NCI-H774 (cell line): ENCODE data around the gene NCKAP5L.
"Not testable (repeated sequence)": the region's sequence is repeated elsewhere in the genome, so short reads cannot be mapped to it uniquely, and the experiment has no call there.

Source experiments
- DNase-seq: peaks from one replicate; lab custom pipeline; 2025; lab: John Stamatoyannopoulos, UW

The NCKAP5L gene, protein sequence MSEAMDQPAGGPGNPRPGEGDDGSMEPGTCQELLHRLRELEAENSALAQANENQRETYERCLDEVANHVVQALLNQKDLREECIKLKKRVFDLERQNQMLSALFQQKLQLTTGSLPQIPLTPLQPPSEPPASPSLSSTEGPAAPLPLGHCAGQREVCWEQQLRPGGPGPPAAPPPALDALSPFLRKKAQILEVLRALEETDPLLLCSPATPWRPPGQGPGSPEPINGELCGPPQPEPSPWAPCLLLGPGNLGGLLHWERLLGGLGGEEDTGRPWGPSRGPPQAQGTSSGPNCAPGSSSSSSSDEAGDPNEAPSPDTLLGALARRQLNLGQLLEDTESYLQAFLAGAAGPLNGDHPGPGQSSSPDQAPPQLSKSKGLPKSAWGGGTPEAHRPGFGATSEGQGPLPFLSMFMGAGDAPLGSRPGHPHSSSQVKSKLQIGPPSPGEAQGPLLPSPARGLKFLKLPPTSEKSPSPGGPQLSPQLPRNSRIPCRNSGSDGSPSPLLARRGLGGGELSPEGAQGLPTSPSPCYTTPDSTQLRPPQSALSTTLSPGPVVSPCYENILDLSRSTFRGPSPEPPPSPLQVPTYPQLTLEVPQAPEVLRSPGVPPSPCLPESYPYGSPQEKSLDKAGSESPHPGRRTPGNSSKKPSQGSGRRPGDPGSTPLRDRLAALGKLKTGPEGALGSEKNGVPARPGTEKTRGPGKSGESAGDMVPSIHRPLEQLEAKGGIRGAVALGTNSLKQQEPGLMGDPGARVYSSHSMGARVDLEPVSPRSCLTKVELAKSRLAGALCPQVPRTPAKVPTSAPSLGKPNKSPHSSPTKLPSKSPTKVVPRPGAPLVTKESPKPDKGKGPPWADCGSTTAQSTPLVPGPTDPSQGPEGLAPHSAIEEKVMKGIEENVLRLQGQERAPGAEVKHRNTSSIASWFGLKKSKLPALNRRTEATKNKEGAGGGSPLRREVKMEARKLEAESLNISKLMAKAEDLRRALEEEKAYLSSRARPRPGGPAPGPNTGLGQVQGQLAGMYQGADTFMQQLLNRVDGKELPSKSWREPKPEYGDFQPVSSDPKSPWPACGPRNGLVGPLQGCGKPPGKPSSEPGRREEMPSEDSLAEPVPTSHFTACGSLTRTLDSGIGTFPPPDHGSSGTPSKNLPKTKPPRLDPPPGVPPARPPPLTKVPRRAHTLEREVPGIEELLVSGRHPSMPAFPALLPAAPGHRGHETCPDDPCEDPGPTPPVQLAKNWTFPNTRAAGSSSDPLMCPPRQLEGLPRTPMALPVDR (N-terminal part only)

DNA sequence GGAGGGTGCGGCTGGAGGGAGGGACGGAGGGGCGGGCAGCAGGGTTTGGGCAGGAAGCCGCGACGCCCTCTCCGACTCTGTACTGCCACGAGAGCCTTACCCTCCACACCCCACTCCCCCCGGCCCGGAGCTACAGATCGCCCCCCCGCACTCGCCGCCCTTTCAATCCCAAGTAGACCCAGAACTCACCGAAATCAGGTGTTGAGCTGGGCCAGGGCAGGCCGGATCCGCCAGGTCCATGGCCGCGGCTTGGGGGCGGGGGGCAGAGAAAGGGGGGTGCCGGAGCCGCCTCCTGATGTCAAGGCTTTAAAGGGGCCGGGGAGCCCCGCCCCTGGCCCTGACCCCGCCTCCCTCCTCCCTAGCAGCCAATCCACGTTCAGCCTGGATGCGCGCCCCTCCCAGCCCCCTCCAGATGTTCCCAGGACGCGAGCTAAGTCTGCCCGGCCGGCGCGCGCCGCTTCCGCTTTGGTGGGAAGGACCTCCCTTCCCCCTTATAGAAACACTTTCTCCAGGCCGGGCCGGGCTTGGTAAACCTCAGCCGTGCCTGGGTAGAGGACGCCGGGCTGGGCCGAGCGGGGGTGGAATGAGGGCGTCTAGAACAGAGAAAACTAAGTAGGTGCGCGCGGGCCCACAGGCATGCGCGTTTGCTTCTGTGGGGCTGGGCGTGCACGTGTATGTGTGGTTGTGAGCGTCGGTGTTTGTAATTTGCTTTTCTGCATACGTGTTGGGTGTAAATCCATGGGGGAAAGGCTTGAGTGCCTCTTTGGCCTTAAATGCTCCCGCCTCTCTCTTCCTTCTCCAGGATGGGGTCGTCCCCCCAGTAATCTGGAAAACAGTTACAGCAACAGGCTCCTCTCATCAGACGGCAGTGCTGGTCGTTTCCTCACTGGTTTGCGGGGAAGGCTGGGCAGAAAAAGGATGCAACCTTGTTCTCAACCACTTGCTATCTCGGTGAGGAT is at the start of gene NCKAP5L:
Gene NCKAP5L (minus strand): TSS at position 281 of the 959 bp plus-strand sequence. CDS start 24,369 bp downstream, outside the sequence.
- DNase-seq, result peak; percentile 93

DNA sequence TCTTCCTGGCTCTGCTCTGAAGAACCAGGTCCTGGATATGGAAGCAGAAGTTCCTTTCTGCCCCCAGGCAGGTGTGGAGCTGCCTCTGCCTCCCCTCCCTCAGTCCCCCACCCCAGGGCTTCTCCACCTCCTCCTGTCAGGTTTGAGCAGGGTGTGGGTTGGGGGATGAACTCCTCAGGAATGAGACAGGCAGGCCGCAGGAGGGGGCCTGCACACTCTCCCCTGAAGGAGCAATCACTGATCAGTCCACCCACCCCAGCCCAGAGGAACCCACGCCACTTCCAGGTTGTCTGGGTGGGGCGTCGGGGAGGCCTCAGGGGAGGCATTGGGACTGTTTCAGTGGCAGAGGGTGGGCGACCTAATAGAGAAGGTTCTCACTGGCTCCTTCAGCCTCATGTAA is 48.9 kb upstream of the NCKAP5L start:
- DNase-seq, result no peak

DNA sequence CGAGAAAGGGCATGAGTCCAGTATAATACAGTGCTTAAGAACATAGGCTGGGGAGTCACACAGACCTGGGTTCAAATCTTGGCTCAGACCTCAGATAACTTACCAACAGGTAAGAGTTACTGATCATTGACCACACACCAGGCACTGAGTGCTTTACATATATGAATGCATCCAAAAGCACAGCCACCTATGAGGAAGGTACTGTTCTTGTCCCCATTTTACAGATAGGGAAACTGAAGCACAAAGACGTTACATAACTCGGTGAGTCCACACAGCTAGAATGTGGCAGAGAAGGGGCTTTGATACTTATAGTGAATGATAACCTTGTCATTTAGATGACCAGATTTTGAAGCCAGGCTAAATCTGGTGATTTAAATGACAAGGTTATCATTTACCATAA is 47.9 kb upstream of the NCKAP5L start:
- no peak for DNase-seq

DNA sequence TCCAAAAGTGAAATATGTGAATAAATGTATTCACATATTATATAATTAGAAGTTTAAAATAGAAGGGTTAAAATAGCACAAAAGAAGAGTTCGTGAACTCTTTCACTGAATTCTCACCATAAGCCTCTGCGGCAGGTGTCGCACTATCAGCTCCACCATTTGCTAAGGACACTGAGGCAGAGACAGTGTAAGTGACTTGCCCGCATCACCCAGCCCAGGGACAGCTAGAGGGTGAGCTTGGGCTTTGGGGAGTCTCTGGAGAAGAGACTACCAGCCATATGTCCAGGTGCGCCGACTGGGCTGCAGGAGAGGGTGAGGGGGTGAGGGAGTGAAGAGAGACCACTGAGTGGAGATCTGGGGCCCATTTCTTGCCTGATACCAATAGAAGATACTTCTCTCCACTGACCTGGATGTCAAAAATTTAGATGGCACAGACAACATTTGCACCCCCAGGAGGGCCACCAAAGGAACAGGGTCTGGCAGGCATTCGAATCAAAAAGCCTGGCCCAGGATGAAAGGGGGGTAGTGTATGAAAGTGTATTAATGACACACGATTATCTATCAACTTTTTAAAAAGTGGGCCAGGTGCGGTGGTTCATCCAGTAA is 47.0 kb upstream of the NCKAP5L start:
- no peak for DNase-seq

DNA sequence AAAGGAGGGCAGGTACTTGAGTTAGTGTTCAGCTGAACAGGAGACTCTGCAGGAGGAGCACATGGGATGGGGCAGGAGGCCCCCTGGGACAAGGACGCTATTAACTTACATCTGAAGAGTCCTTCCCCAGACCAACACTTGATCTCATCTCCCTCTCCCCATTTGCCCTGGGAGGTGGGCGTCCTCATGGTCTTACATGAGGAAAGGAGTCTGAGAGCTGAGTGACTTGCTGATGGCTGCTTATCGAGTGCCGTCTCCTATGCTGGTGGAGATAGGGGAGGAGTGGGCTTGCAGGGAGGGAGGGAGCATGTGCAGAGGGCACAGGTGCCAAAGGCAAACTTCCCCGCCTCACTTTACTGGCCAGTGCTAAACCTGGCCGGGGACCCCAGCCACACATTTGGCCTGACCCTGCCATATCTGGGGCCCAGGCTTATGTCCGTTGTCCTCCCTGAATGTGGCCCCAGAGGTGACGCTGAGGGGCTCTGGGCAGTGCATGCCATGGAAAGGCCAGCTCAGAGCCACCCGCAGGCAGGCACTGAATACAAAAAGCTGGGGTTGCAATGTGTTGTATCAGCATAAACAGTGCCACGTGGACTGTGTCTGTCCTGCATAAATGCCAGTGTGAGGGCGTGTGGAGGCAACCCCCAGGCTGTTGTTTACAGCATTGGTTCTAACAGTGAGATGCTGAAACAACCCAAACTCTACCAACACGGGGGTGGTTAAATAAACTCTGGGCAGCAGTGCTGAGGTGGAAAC is 46.1 kb upstream of the NCKAP5L start:
- no peak for DNase-seq

DNA sequence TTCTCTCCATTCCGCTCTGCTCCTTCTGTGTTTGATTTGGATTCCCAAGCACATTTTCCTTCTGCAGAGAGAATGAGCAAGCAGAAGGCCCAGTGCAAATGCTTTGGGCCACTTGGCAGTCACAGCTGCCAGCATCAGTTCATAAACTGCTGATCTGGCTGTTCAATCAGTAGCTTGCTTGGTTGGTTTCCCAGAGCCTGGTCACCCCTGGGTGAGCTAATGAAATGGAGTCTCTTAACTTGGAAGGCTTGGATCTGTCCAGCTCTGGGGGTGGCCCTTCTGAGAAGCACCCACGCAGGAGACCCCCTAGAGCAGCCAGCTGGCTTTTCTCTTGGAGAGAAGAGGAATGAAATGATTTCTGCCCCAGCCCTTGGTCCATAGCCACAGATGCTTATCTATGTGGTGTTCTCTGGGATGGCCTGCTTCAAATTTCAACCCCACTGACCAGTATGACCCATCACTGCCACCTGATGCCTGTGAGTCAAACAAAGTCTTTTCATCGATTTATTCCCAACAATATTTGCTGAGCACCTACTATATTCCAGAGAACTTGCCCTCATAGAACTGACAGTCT is 45.2 kb upstream of the NCKAP5L start:
- DNase-seq, result no peak

DNA sequence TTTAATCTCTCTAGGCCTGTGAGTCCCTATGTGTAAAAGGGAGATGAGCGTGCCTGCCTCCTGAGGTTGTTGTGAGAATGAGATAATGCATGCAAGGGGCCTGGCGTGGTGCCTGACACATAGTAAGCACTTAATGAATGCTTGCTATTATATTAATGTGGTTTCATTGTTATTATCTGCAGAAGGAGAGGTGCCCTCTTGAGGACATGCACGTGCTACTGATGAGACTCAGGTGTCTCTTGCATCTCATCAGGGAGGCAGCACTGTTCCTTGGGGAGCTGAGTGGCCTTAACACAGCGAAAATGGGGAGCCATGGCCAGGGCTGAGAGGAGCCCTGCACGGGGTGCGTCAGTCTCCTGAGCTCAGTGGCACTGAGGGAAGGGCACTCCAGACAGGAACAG is 44.6 kb upstream of the NCKAP5L start:
- no peak for DNase-seq

DNA sequence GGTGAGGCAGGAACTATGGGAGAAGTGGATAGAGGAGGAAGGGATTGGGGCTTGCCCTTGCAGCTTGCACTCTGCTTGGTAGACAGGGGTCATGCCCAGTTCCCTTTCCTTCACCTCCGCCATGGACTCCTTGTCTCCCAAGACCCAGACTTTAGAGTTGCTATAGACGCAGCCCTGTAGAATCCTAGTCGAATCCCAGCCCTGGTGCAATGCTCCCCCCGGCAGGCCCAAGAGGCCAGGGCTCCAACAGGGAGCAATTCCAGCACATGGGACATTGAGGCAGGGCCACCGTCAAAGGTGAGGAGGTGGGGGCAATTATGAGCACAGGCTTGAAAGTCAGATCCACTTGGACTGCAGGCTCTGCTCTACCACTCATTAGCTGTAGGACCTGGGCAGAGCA is 44.2 kb upstream of the NCKAP5L start:
- DNase-seq, result no peak

DNA sequence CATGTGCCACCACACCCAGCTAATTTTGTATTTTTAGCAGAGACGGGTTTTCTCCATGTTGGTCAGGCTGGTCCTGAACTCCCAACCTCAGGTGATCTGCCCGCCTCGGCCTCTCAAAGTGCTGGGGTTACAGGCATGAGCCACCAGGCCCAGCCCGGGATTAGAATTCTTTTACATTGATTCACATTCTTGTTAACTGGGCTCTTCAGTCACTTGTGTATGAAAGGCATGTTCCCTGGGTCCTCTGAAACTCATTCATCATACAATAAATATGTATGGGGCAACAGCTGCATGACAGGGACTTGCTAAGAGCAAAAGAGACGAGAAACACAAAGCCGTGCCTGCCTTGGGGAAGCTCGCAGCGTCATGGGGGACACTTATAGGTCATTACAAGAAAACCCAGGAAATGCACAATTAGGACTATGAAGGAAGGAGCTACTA is 43.6 kb upstream of the NCKAP5L start:
- DNase-seq, result not testable (repeated sequence)

DNA sequence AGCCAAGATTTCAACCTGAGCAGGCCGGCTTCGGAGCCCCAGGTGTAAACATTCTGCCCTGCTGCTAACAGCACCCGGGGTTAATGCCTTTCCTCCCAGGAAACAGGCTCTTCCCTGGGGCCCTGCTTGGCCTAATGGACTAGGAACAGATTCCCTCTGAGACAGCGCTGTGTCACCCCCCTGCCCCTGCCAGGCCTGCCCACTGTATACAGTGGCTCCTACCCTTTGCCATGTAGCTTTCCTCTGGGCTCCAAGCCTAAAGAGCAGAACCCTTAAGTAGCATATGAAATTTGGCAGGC is 43.0 kb upstream of the NCKAP5L start:
- DNase-seq, result no peak

DNA sequence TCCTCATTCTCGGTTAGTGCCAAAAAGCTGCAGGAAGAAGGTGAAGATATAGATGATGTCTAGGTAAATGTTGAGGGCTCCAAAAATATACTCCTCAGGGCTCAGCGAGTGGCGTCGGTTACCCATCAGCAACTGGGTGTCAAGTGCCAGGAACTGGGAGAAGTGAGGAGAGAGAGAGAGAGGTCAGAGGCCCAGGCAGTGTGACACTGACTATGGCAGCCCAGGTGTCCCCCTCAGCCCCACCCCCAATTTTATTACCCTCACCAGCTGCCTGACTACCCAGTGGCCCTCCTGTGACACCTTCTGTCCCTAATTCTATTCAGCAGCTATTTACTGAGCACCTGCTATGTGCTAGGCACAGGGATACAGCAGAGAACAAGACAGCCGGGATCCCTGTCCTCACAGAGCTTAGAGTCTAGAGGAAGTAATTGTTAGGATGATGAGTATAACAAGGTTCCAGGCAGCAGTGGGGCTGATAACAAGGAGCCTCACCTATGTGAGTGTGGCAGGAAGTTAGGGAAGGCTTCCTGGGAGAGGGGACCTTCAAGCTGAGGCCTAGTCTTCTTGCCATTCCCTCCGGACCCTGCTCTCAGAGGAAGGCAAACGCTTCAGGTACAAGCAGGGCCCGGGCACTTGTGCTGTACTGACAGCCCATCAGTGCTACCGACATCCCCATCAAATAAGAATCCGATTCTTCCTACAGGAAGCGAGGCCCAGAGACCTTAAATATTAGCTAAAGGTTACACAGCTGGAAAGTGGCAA is 42.5 kb upstream of the NCKAP5L start:
- no peak for DNase-seq

DNA sequence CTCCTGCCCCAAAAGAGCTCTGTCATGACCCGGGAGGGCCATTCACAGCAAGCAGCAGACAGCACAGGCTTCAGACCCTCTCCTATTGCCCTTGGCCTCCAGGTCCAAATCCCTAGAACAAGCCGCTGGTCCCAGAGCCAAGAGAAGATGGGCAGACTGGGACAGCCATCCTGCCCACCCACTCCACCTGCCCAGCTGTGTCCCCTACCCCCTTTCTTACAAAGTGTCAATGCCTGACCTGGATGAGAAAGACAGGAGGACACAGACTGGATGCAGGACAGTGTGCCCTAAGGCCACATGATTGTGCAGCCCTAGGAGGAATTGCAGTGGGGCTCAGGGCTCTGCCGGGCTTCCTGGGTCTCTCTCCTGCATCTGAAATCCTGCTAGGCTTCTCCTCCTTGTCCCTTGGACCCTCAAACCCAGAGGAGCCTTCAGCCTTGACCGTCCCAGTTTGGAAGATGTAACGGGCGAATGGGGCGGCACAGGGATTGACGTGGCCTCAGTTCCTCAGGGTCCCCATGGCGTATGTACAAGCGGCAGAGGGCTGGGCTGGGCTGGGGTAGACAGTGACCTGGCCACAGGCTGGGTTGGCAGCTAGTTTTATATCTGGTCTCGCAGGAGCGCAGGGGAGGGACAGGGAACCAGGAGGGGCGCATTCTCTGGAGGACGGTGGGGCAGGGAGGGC is 41.7 kb upstream of the NCKAP5L start:
- no peak for DNase-seq

DNA sequence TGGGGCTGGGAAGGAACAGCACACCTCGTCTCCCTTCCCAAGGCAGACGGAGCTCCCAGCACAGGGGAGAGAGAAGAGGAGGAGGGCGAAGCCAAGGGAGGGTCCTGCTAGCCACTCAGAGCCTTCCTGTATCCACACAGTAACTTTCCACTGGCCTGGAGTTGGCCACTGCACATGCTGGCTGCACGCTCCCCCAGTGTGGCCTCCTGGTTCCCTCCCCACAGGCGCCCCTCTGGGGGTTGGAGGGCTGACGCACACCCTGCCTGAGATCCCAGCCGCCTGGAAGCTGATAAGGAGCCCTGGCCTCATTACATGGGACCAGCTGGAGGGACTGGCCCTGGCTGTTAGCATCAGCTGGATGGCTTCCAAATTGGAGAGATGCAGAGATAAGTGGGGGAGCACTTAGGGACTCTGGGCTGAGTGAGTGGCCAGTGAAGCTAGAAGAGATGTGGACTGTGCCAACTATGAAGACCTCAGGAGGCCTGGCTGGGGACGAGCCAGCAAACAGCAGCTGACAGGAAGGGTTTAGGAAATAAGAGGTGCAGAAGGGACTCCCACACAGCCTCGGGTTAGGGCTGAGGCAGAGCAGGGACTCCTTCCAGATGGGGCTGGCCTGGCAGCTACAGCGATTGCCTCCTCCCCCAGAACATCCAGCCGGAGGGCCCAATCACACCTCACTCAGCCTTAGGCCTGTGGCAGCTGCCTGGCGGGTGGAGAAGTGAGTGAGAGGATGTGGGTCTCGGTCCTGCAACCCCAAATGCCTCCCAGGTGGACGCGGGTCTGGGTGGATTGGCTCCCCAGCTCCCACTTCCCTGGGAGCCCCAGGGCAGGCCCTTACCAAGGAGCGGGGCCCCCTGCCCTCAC is 41.0 kb upstream of the NCKAP5L start:
- DNase-seq, result peak; percentile 17

DNA sequence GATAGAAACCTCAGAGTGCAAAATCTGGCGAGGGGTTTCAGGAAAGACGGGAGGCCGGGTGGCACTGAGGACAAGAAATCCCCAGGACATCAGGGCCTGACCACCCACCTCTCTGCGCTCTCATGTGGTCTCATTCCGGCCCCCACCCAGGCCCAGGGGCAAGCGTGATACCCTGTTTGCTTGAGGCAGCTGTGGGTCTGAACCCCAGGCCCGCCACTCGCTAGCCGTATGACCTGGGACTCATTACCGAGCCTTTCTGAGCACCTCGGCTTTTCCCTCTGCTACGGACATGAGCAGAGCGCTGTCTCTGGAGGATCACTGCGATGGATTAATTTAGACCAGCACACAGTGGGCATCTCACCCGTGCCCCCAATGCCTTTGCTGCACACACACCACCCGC is 40.2 kb upstream of the NCKAP5L start:
- no peak for DNase-seq

DNA sequence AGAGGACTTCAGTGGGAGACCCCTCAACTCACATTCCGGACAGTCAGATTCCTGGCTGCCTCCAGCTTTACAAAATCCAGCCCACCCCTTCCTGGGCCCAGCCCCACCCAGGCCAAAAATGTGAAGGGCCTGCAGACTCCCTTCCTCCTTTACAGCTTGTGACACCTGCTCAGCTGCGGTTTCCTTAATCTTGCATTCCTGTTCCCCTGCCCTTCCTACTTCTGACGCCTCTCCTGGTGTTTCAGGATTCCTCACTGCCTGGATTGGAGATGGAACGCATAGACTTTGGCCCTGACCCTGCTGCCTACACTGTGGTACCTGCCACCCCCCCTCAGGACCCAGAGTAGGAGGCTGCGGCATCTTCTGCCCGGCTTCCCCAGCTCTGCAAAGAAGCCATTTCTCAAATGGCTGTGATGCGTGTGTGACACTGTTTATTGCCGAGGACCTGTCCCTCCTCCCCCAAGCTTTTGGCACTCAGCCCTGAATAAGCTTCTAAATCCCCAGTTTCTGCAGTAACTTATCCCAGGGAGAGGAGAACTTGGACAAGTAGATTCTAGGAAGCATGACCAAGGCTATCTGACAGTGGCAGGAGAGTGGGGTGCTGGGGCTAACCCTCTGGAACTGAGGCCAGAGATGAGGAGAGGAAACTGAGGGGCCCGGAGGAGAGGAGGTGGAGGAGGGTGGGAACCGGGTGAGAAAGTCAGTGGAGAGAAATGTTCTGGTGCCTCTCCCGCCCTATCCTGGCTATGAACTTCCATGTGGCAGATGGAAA is 39.5 kb upstream of the NCKAP5L start:
- no peak for DNase-seq

DNA sequence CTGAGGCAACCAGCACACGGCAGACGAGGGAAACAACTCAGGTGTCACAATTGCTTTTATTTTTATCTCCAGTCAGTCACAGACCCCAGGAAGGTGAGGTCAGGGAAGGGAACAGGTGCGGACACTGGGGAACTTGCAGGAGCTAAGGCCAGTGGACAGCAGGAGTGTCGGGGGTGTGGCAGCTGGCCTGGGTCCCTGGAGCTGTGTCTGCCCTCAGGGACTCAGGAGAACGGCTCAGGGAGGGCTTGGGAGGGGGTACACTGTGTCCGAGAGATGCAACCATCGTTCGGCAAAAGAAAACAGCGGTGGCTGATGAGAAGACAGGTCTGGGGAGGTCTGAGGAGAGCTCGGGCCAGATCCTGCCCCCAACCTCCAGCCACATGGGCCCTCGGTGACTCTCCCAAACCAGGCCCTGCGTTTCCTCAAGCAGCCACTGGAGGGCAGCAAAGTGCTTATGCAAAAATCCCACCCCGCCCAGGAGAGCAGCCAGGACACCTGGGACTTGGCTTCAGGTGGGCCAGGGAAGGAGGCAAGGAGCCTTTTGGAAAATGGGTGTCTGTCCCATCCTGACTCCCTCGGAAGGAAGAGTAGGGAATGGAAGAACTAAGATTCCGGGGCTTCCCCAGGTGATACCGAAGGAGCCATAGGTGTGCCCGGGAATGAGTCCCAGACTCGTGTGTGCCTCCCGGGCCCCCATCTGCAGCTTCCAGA is 38.8 kb upstream of the NCKAP5L start:
- peak; percentile 62 for DNase-seq
